Smooth muscle cell of the brain vasculature (primary cell): ENCODE measurements around the gene TRIP4.

ENCODE experiments used
- DNase-seq: peaks from one replicate; pipeline ENCODE4 v3.0.0-alpha.2; 2012; ENCODE audit warnings: low read depth, low spot score

Gene TRIP4

DNA sequence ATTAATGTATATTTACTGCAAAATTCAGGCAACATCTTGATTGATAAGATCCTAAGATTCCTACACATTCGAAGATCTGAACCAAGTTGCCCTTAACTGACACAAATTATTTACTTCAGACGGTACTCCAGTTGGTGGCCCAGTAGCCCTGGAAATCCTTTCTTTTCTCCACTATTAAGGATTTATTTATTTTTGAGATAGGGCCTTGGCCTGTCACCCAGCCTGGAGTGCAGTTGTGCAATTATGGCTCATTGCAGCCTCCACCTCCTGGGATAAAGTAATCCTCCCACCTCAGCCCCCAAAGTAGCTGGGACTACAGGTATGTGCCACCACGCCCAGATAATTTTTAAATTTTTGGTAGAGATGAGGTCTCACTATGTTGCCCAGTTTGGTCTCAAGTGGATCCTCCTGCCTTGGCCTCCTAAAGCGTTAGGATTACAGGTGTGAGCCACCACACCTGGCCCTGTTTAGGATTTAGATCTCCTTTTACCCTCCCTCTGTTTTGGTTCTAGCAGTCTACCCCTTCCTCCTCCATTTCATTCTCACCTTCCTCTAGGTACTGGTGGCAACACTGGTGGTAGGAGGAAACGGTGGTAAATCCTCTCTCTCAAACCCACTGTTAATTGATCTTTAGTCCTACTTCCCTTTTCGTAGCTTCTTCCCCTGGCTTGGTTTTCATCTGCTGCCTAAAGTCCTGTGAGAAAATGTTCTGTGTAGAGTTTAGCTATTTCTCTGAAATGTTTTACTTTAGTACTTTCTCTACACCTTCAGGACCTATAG, 60.1 kb downstream of the TRIP4 start:
- DNase-seq: no peak

DNA sequence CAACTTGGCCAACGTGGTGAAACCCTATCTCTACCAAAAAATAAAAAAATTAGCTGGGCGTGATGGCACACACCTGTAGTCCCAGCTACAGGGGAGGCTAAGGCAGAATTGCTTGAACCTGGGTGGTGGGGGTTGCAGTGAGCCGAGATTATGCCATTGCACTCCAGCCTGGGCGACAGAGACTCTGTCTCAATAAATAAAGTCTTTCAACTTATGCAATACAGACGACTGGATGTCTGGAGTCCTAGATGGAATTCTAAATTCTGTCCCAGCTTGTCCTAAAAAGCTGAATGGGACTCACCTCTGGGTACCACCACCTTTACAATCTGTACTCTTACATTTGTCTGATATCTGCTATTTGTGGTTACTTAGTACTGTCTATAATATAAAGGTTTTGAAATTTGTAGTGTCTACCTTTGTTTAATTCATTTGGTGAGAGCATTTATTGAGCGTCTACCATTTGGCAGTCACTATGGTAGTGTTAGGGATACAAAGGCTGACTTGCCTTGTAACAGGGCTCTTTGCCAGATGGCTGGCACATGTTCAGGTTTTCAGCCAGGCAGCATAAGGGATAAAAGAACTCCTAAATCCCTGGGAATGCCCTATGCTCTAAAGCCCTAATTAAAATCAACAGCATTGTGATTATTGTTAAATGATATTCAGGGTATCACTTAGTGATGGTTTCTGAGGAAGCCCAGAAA, 65.5 kb downstream of the TRIP4 start:
- no peak for DNase-seq

DNA sequence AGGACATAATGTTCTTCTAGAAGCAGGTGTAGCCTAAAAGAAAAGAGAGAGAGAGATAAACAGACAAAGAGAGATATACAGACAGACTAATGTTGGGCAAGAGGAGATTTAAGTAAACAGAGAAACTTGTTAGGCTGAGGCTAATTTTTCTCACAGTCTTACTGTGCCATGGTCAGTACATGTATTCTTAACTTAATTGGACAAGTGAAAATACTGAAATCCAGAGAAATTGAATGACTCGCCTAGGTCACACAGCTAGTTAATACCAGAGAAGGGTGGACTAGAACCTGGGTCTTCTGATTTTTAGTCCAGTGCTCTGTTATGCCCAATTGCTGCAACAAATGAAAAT, 66.0 kb downstream of the TRIP4 start:
- no peak for DNase-seq

DNA sequence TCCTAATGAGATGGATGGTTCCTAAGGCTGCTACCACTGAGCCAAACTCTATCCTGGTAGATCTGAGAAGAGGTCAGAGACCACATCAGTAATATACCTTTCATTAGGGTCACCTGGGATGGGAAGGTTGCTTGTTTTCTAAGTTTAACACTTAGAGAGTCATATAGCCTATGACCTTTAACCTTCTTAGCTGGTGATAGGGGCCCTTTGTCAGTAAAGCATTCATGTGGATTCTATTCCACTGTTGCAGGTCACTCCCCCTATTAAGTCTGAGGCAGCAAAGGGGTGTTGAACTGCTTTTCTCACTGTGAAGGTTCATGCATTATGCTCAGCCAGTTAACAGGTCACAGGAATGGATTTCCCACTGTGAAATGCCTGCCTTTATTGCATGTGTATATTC, 66.6 kb downstream of the TRIP4 start:
- no peak for DNase-seq

DNA sequence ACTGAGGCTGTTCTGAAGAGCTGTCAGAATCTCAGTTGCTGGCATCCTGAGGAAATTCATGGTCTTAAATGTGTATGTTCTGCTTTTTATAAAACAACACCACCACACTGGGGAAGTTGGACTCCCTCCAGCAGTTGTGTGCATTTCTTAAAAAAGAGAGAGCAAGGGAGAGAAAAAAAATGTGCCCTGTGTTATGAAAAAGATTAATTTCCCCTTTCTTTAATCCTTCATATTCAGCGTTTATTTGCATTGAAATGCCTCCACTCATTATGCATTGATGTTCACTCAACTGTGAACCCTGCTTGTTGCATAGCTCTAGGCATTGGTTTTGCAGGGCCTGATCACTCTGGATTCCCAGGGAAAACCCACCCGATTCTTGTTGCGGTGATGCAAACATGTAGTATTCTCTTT, 68.3 kb downstream of the TRIP4 start:
- DNase-seq: no peak

DNA sequence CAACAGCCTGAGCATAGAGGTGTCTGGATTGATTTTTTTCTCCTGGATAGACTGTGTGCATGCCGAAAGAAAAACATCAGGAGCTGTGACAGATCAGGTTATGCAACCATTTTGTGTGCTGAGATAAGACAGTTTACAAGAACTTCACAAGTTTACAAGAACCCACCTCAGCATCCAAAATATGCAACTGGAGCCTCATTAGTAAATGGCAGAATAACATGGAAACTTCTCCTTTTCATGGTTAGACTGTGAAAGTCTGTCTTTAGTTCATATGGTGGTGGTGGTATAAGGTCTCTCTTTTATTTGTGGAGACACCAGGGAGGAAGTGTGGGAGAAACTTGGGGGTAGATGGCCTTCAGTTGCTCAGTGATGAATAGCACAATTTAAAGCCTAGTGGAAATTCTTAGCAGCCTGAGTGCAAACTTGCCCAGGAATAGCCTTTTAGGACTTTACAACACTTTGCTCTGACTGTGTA, 69.0 kb downstream of the TRIP4 start:
- no peak for DNase-seq

DNA sequence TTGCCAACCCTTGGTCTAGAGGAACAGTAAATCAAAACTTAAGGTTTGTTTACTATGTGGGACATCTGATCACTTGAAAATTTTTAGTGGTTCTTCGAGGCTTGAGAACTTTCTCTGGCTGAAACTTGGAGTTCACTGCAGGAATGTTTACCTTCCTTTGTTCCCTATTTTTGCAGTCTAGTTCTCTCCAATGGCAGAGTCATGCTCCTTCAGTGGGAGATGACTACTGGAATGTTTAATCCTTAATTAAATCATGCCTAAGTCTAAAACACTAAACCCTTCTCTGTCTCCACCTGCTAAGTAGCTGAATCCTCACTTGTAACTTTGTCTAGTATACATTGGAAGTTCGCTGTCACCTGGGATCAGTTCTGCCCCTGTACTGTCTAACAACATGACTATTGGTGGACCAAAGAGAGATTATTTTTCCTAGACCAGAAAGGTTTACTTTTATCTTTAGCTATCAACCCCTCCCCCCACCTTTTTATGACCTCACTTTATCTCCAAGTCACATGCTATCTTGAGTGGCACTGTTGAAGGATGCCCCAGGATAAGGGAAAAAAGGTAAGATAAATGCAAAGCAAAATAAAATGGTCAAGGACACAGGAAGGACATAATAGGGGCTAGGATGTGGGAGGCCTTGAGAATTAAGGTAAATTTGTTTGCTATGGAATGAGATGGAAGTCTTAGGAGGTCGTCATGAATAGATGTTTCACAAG, 71.6 kb downstream of the TRIP4 start:
- no peak for DNase-seq

DNA sequence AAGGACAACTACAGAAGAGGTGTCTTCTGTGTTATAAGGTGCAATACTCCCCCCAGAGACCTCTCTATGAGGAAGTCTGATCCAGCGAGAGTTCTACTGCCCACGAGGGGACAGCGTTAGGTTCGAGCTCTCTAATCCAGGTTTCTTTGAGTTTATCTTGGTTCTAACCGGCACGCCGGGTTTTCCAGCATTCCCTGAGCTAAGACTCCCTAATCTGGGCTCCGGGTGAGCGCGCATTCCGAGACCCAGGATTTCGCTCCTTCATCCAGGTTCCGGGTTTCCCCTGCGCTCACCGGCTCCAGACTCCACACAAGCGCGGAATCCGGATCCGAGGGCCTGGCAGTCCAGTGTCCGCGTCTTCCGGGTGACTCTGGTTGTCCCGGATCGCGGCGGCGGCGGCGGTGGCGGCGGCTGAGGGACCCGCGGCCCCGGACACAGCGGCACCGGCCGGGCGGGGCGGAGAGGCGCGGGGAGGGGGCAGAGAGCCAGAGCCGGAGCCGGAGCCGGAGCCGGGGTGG, 72.6 kb downstream of the TRIP4 start, which contains the start of gene ZNF609:
Gene ZNF609 (plus strand): TSS at position 373 of the 518 bp plus-strand sequence. CDS start 38,842 bp downstream, outside the sequence.
- DNase-seq: peak; percentile 88

DNA sequence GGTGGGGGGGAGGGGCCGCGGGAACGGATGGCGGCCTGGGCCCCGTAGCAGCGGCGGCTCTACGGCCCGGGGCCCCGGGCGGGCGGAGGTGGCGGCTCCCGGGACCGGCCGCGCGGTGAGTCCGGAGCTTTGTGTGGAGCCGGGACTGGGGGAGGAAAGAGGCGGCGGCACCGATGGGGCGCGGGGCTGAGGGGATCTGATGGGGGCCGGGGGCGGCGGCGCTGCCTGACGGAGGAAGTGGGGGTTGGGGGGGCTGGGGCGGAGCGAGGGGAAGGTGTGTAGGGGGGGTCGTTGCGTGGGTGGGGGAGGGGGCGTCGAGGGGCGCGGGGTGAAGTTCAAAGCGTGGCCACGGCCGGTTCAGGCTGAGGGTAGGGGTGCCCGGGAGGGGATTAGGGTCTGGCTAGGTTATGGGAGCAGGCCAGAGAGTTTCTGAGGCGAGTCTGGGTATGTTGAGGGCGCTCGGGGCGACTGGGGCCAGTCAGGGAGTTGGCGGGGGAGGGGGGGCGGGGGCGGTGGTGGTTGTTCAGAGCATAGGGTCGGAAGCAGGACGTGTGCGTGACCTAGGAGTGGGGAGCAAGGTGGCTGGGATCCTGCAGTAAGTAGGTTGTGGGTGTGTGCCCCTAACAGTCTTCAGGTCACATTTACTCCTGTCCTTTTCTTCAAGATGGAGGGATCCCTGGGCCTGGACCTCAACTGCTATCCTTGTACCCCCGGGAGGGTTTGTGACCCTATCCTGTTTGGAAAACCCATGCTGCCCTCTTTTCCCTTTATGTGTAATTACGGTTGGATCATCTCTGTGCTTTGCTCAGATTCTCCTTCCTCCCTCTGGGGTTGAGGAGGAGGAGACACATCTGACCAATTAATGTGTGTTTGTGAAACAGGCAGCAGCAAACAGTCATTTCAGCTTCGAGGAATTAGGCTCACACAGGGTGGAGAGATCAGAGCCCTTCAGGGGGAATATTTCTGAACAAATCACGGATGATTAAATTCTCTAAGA, 73.4 kb downstream of the TRIP4 start:
- no peak for DNase-seq

DNA sequence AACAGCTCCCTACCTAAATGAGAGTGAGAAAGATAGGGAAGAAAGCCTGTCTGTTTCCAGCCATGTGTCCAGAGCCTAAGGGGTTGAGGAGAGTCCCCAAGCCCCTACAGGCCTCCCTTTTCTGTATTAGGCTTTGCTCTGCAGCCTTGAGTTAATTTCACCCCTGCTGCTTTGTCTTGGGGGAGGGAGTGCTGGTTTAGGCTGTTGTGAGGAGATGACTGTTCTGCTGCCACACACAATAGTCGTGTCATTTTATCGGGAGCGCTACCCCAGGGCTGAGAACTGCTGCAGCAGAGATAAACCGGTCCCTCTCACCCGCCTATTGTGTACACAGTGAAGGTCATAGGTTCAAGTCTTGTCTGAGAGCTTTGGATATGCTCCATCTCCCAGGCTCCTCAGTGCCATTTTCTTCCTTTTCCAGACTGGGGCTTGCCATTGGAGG, 74.1 kb downstream of the TRIP4 start:
- DNase-seq: no peak

DNA sequence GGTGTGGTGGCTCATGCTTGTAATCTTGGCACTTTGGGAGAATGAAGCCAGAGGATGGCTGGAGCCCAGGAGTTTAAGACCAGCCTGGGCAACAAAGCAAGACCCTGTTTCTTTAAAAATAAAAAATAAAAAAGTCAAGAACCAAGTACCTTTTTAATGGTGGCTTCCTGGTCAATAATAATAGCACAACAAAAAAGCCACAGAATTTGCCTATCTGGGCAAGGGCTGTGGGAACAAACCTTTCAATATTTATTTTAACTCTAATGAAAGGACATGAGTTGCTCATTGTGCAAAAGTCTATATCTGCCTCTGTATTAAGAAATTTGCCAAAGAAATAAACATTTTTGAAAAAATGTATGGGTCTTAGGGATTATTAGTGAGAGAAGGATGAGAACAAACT, 74.9 kb downstream of the TRIP4 start:
- DNase-seq: no peak

DNA sequence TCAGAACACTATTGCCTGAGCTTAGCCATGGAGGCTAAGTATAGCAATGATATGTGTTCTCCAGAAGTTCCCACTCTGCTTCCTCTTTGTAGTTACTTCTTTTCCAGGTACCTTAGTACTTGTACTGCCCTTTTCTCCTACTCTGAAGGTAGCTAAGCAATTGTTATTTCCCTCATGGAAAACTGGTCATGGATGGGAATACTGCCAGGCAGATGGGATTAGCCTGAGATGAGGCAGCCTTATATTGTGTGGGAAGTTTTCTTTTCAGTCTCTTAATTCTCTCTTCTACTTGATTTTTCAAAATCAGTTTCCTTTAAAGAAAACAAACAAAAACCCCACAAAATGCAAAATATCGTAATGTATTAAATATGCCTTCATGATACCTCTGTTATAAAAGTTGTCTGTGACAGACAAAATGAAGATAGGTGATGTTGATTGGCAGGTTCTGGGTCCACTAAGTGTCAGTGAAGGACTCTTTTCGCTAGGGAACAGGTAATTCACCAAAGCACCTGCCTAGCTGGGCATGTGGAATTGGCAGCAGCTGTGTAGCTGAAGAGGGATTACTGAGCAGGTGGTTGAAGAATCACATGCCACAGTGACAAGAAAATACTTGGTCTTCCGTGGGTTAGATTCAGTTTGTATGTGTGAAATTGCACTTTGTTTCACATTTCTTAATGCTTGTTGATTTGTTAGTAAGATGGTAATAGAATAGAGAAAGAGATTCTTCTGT, 76.8 kb downstream of the TRIP4 start:
- DNase-seq: no peak

DNA sequence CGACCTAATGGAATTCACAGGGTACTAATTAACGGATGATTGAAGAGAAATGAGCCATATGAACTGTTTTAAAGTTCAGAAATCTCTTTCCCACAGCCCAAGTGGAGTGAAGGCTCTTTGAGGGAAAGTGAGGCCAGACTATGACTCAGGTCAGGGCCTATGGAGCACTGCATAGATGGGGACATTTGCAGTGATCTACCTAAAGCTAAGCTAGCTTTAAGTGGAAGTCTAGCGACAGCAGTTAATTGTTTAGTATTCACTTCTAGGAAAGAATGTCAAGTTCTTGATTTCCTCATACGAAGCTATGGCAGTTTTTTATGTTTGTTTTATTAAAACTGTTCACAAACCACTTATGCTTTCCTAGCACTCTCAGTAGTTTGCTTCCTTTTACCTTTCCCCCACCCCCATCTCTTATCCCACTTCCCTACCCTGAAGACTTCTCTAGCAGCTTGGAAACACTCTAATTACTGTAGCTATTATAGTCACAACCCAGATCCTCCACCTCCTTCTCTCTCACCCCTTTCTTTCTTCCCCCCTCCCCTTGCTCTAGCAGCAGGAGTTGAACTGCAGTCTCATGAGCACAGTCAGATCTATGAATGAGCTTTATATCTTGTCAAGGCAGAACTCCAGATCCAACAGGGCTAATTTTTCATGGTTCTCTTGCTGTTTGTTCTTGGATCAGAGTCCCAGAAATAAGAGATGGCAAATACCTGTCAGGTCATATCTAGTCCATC, 78.9 kb downstream of the TRIP4 start:
- DNase-seq: no peak

DNA sequence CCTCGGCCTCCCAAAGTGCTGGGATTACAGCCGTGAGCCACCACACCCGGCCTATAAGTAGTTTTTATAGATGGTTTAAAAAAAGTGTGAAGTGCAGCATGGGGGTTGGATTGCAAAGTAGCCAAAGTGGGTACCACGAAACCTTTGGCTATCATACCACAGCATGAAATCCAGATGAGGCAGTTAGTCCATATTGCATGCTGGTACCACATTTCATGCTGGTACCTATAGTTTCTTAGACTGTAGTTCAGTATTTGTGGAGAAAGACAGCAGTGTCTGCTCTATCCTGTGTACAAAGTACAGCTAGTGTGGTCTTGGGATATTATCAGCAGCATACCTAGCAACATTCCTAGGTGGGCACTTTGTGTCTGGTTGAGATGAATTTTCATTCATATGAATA, 84.5 kb downstream of the TRIP4 start:
- no peak for DNase-seq

DNA sequence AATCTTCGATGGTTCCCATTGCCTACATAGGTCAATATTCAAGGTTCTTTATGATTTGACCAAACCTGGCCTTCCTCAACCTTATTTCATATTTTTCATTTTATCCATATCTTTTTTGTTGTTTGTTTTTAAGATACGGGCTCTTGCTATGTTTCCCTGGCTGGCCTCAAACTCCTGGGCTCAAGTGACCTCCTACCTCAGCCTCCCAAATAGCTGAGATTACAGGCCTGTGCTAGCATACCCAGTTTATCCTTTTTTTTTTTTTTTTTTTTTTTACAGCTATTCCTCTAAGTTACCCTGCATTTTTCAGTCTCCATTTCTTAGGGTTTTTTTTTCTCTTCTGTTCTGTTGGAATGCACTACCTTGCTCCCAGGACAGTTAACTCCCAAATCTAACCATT, 87.2 kb downstream of the TRIP4 start:
- DNase-seq: no peak

DNA sequence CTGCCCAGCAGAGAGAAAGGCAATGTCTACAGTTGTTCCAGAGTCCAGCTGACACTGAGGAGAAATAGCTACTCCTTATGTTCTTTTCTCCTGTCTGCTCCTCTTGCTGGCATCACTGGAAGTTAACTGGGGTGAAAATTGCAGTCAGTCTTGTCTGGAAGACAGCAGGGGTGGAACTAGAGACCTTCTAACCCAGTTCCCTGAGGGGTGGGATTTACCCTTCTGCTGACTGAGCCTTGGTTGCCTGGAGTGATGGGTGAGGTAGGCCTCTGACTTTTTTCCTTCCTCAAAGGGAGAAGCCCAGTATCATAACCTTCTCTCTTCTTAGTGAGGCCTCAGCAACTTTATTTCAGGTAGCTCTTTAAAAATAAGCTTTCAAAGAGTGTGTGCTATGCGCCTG, 88.9 kb downstream of the TRIP4 start:
- no peak for DNase-seq

DNA sequence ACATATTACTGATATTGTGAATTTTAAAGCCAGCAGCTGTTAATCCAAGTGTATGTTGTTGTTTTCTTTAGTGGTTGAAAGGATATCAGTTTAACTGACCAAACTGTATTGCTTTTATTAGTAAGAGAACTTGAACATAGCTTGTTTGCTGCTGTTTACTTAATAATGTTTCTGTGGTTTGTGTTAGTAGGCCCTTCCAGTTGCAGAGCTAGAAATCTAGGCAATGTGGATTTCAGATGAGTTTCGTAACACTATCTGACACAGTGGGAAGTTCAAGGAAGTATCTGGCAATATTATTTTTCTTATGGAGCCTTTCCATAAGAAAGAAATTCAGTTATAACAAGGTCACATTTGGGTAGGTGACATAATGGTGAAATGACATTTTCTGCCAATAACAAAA, 91.2 kb downstream of the TRIP4 start:
- DNase-seq: no peak

DNA sequence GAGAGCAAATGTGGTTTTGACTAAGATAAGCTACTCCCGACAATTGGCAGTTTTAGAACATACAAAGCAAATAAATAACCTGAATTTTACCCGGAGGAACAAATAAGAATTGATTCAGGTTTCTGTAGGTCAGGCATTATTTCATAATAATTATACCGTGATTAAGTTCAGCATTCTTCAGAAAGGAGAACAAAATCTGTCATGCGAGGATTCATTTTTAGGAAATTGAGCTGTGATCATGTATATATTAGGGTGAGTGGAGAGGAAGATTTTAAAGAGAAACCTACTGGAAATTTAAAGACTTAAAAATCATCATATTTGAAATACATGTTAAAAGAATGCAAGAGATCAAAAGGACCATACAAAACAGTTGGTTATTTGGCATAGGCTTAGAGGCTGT, 93.3 kb downstream of the TRIP4 start:
- no peak for DNase-seq

DNA sequence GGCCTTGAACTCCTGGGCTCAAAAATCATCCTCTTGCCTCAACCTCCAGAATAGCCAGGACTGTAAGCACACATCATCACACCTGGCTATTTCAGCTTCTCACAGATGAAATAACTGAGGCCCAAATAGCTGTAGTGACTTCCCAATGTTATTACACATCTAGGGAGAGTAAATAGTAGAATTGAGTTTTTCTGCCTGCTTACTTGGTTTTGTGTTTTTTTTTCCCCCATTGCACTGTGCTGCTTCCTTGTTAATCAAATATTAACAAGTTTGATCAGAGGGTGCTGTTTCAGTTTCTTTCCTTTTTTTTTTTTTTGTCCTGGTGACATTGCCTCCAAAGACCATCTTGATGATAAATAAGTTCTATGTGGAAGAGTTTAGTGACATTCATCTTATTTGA, 96.1 kb downstream of the TRIP4 start:
- no peak for DNase-seq

DNA sequence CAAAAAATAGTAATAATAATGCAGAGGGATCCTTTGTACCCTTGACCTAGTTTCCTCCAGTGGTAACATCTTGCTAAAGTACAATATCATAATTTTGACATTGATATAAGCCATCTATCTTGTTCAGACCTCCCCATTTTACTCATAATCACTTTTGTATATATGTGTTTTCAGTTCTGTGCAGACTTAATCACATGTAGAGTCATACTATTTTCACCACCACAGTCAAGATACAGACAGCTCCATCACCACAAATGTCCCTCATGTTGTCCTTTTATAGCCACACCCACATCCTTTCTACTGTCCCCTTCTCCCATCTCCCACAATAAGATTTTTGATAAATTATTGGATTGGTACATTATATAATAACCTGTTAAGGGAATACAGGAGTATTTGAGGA, 98.2 kb downstream of the TRIP4 start:
- DNase-seq: no peak
